ENCODE results near the gene CFAP299. TPM values are rescaled to one million over a fixed set of nuclear protein-coding genes. Genes with fewer than 3 reads are reported as not detected.
"Not testable (repeated sequence)": the region's sequence is repeated elsewhere in the genome, so short reads cannot be mapped to it uniquely, and the experiment has no call there.

The CFAP299 gene
- 10 to 100 TPM in 1 of 2 donors, 1 to 10 TPM in 1; 7.9 to 30.2 TPM for total RNA-seq
- polyA plus RNA-seq, result 1 to 10 TPM; 2.8 to 5.4 TPM
- long read RNA-seq, donor 1, transcript CFAP299-209 (2 exons, 228 nt), result major isoform, 5 of 6 reads
- long read RNA-seq, donor 1, partial matches to known transcripts, result 0 of 6 reads
- long read RNA-seq, donor 1, other reads (novel, unspliced or antisense), result 0 of 6 reads
- long read RNA-seq, donor 2, partial matches to known transcripts, result 0 of 1 reads
- long read RNA-seq, donor 2, other reads (novel, unspliced or antisense), result 0 of 1 reads
- long read RNA-seq, donor 3, partial matches to known transcripts, result 0 of 1 reads
- long read RNA-seq, donor 3, other reads (novel, unspliced or antisense), result 0 of 1 reads
- long read RNA-seq, donor 4, result 0 reads
- long read RNA-seq, donor 5, partial matches to known transcripts, result 0 of 1 reads
- long read RNA-seq, donor 5, other reads (novel, unspliced or antisense), result 0 of 1 reads

- DNase-seq (peak; percentile 87 to 91 (median 89)), ATAC-seq (ENCODE audit: insufficient read depth, low FRiP score) (peak; percentile 88)
- Histone ChIP-seq H3K27ac (ENCODE audit: low read depth in 1 of 2, low read length in 1 of 2) (no peak within 1 kb of the TSS), H3K4me1 (ENCODE audit: control insufficient read depth in 5 of 5, insufficient read depth in 5 of 5, low read length in 5 of 5) (peaks cover 0 to 7% (median 3%) of the 10 kb centered on the region in 5 donors), H3K36me3 (ENCODE audit: control insufficient read depth in 4 of 4, insufficient read depth in 4 of 4, low read length in 4 of 4) (no peaks in the 10 kb centered on the region), H3K9ac (ENCODE audit: insufficient read depth in 1 of 2, low read length in 2 of 2) (no peak within 1 kb of the TSS), H3K9me3 (ENCODE audit: control insufficient read depth in 4 of 4, insufficient read depth in 3 of 4, low read length in 3 of 4) (no peaks in the 10 kb centered on the region), H3K27me3 (ENCODE audit: control insufficient read depth in 3 of 3, insufficient read depth in 3 of 3, low read length in 2 of 3) (peaks cover 0 to 21% (median 18%) of the 10 kb centered on the region in 3 donors), H3K4me3 (peak within 1 kb of the TSS; percentile 39)
- TF ChIP-seq CTCF (IDR thresholded peaks at IDR 0.05; ENCODE audit: control extremely low read depth, extremely low read depth), result no peak
- WGBS, 2 donors, result 1% methylated on average over 49 of the region's 49 CpGs
Measured at GRCh38 chr4:80335554-80336358, at the start of gene CFAP299. TSS of gene CFAP299 (plus strand) at chr4:80335730.

- no peak for DNase-seq
- no peak for TF ChIP-seq CTCF (IDR thresholded peaks at IDR 0.05; ENCODE audit: control extremely low read depth, extremely low read depth)
- Histone ChIP-seq H3K9ac (ENCODE audit: insufficient read depth in 1 of 2, low read length in 2 of 2) (no peak overlapping the region), H3K36me3 (ENCODE audit: control insufficient read depth in 4 of 4, insufficient read depth in 4 of 4, low read length in 4 of 4) (no peaks in the 10 kb centered on the region), H3K27ac (ENCODE audit: low read depth in 1 of 2, low read length in 1 of 2) (no peak overlapping the region), H3K4me3 (no peak overlapping the region), H3K9me3 (ENCODE audit: control insufficient read depth in 4 of 4, insufficient read depth in 3 of 4, low read length in 3 of 4) (no peaks in the 10 kb centered on the region), H3K27me3 (ENCODE audit: control insufficient read depth in 3 of 3, insufficient read depth in 3 of 3, low read length in 2 of 3) (peaks cover 0 to 2% (median 0%) of the 10 kb centered on the region in 3 donors), H3K4me1 (ENCODE audit: control insufficient read depth in 5 of 5, insufficient read depth in 5 of 5, low read length in 5 of 5) (peaks cover 0 to 3% (median 0%) of the 10 kb centered on the region in 5 donors)
- ATAC-seq (ENCODE audit: insufficient read depth, low FRiP score), result no peak
- 68 to 84% methylated on average over 7 of the region's 7 CpGs for WGBS, 2 donors
Measured at GRCh38 chr4:80286451-80286850, 49.1 kb upstream of the CFAP299 start.

DNA sequence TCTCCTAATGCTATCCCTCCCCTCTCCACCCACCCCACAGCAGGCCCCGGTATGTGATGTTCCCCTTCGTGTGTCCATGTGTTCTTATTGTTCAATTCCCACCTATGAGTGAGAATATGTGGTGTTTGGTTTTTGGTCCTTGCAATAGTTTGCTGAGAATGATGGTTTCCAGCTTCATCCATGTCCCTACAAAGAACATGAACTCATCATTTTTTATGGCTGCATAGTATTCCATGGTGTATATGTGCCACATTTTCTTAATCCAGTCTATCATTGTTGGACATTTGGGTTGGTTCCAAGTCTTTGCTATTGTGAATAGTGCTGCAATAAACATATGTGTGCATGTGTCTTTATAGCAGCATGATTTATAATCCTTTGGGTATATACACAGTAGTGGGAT lies 44.9 kb upstream of the CFAP299 start:
- not testable (repeated sequence) for H3K27ac ChIP-seq (ENCODE audit: low read depth in 1 of 2, low read length in 1 of 2); H3K36me3 ChIP-seq (ENCODE audit: control insufficient read depth in 4 of 4, insufficient read depth in 4 of 4, low read length in 4 of 4); H3K9me3 ChIP-seq (ENCODE audit: control insufficient read depth in 4 of 4, insufficient read depth in 3 of 4, low read length in 3 of 4); H3K9ac ChIP-seq (ENCODE audit: insufficient read depth in 1 of 2, low read length in 2 of 2); H3K4me3 ChIP-seq; ATAC-seq (ENCODE audit: insufficient read depth, low FRiP score); DNase-seq; H3K27me3 ChIP-seq (ENCODE audit: control insufficient read depth in 3 of 3, insufficient read depth in 3 of 3, low read length in 2 of 3); H3K4me1 ChIP-seq (ENCODE audit: control insufficient read depth in 5 of 5, insufficient read depth in 5 of 5, low read length in 5 of 5)
- 95 to 100% methylated on average over 2 of the region's 2 CpGs for whole genome bisulfite sequencing, 2 donors

GRCh38 chr4:80294206-80294605 lies 41.3 kb upstream of the CFAP299 start:
- Histone ChIP-seq H3K9me3 (ENCODE audit: control insufficient read depth in 4 of 4, insufficient read depth in 3 of 4, low read length in 3 of 4) (no peaks in the 10 kb centered on the region), H3K4me3 (no peak overlapping the region), H3K27me3 (ENCODE audit: control insufficient read depth in 3 of 3, insufficient read depth in 3 of 3, low read length in 2 of 3) (no peaks in the 10 kb centered on the region), H3K27ac (ENCODE audit: low read depth in 1 of 2, low read length in 1 of 2) (no peak overlapping the region), H3K9ac (ENCODE audit: insufficient read depth in 1 of 2, low read length in 2 of 2) (no peak overlapping the region), H3K4me1 (ENCODE audit: control insufficient read depth in 5 of 5, insufficient read depth in 5 of 5, low read length in 5 of 5) (no peaks in the 10 kb centered on the region), H3K36me3 (ENCODE audit: control insufficient read depth in 4 of 4, insufficient read depth in 4 of 4, low read length in 4 of 4) (no peaks in the 10 kb centered on the region)
- WGBS, 2 donors, result 87 to 93% methylated on average over 2 of the region's 2 CpGs
- DNase-seq, result no peak
- no peak for ATAC-seq (ENCODE audit: insufficient read depth, low FRiP score)
- no peak for TF ChIP-seq CTCF (IDR thresholded peaks at IDR 0.05; ENCODE audit: control extremely low read depth, extremely low read depth)

All from lung (tissue), 16 donors.